Mesothelial cell of epicardium (in vitro differentiated cells): ENCODE results near the gene KLK2. TPM values are rescaled to one million over a fixed set of nuclear protein-coding genes. Genes with fewer than 3 reads are reported as not detected.
"Not testable (repeated sequence)": the region's sequence is repeated elsewhere in the genome, so short reads cannot be mapped to it uniquely, and the experiment has no call there.

Experiments used
- DNase-seq, 2 experiments: peaks; one replicate each; pipeline ENCODE4 v3.0.0; 2021; ENCODE audit warnings: low spot score in 2 of 2; ENCODE audit not compliant: unreplicated experiment in 2 of 2
- H3K27ac Mint-ChIP-seq: 2 replicates; pipeline ENCODE4 v1.8.0; 2021; ENCODE audit warnings: mixed read lengths
- H3K27me3 Mint-ChIP-seq: 2 replicates; pipeline ENCODE4 v1.8.0; 2021; ENCODE audit warnings: low read depth, mixed read lengths
- H3K36me3 Mint-ChIP-seq: 2 replicates; pipeline ENCODE4 v1.8.0; 2021; ENCODE audit warnings: mixed read lengths
- H3K4me1 Mint-ChIP-seq: 2 replicates; pipeline ENCODE4 v1.8.0; 2021; ENCODE audit warnings: mixed read lengths
- H3K4me3 Mint-ChIP-seq: 2 replicates; pipeline ENCODE4 v1.8.0; 2021; ENCODE audit warnings: mild to moderate bottlenecking, moderate library complexity, mixed read lengths
- H3K9me3 Mint-ChIP-seq: 2 replicates; pipeline ENCODE4 v1.8.0; 2021; ENCODE audit warnings: mixed read lengths
- CTCF ChIP-seq: fragments of 200-600 bp; sonication (generic); IDR thresholded peaks from one replicate; pipeline ENCODE4 v1.5.0; 2021; ENCODE audit warnings: antibody characterized with exemption; ENCODE audit not compliant: unreplicated experiment
- total RNA-seq: library from RNA; stranded (reverse); gene quantifications from 3 replicates; pipeline ENCODE4 v1.2.1, GENCODE V29; 2021

KLK2 gene
- total RNA-seq, 1 donor from 2014 or later = not detected

- H3K4me1 Mint-ChIP-seq = no peaks in the 10 kb centered on the region
- H3K36me3 Mint-ChIP-seq = no peaks in the 10 kb centered on the region
- no peak overlapping the region for H3K27ac Mint-ChIP-seq
- H3K9me3 Mint-ChIP-seq = no peaks in the 10 kb centered on the region
- no peak for DNase-seq
- no peak for TF ChIP-seq CTCF
- H3K27me3 Mint-ChIP-seq = peaks cover 75% of the 10 kb centered on the region
- no peak overlapping the region for H3K4me3 Mint-ChIP-seq
Measured at GRCh38 chr19:50890422-50891252, 17.4 kb downstream of the KLK2 start.

- Mint-ChIP-seq H3K27ac (no peak overlapping the region), H3K36me3 (no peaks in the 10 kb centered on the region), H3K4me1 (no peaks in the 10 kb centered on the region), H3K27me3 (peaks cover 73% of the 10 kb centered on the region), H3K9me3 (no peaks in the 10 kb centered on the region), H3K4me3 (no peak overlapping the region)
- no peak for DNase-seq
- TF ChIP-seq CTCF = no peak
Measured at GRCh38 chr19:50891253-50891625, 18.0 kb downstream of the KLK2 start.

GRCh38 chr19:50893047-50893736 lies 20.0 kb downstream of the KLK2 start:
- H3K27ac Mint-ChIP-seq = no peak overlapping the region
- H3K4me1 Mint-ChIP-seq = no peaks in the 10 kb centered on the region
- TF ChIP-seq CTCF = no peak
- DNase-seq = no peak
- H3K27me3 Mint-ChIP-seq = peaks cover 67% of the 10 kb centered on the region
- no peaks in the 10 kb centered on the region for H3K9me3 Mint-ChIP-seq
- H3K36me3 Mint-ChIP-seq = no peaks in the 10 kb centered on the region
- no peak overlapping the region for H3K4me3 Mint-ChIP-seq

- no peak for TF ChIP-seq CTCF
- Mint-ChIP-seq H3K36me3 (no peaks in the 10 kb centered on the region), H3K27me3 (peaks cover 68% of the 10 kb centered on the region), H3K9me3 (no peaks in the 10 kb centered on the region), H3K4me1 (no peaks in the 10 kb centered on the region), H3K4me3 (no peak overlapping the region), H3K27ac (no peak overlapping the region)
- DNase-seq = no peak
Measured at GRCh38 chr19:50894478-50895356, 21.5 kb downstream of the KLK2 start.

GRCh38 chr19:50896089-50896590 lies 22.9 kb downstream of the KLK2 start:
- H3K9me3 Mint-ChIP-seq, H3K4me3 Mint-ChIP-seq, DNase-seq, H3K4me1 Mint-ChIP-seq, H3K36me3 Mint-ChIP-seq, H3K27ac Mint-ChIP-seq: not testable (repeated sequence)
- peaks cover 63% of the 10 kb centered on the region for H3K27me3 Mint-ChIP-seq
